Measurements from ENCODE around the gene SPPL2C. TPM values are rescaled to one million over a fixed set of nuclear protein-coding genes. Genes with fewer than 3 reads are reported as not detected.

SPPL2C gene
- total and polyA plus RNA-seq, 2 of the 8 experiments (the other 6 are each of a cell fraction or from before 2014, with no cell fraction given) = not detected

DNA sequence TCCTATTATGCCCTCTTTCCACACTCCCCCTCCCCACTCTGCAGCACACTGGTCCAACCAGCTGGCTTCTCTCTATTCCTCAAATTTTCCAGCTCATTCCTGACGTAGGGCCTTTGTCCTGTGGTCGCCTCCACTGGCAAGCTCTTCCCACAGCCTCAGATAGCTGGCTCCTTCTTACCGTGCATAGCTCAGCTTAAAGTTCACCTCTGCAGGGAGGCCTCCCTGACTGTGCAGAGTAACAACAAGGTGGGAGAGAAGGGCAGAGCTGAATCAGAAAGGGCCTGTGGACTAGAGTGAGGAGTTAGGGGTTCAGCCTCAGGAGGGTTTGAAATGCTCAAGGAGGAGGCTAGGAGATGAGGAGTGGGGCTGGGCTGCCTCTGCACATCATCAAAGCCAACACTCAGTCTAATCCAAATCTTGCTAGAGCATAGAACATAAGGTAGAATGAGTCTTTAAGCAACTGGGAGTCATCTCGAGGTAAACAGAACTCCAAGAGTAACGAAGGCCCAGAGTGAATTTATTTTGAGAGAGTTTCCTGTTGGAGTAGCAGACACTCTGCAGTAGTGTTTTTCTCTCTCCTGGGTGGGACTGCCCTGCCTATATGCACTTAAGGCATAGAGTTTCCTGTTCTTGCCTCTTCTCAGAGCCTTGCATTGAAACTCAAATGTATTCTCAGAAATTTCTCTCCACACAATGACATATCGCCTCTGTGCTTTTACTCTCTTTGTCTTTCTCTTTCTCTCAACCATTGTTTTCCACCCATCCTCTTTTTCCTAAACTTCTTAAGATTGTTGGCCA lies 19.4 kb downstream of the SPPL2C start:
- no peak overlapping the region for H2BK20ac ChIP-seq (ENCODE audit: low read length)
- no peak overlapping the region for H3K9ac ChIP-seq (replicated peaks in 1 of 4; ENCODE audit: extremely low read depth in 1 of 4, low read depth in 3 of 4, low read length in 3 of 4)
- ChIA-PET CTCF (ENCODE audit: partially characterized antibody) (interaction anchor here (1.1 to 4.3 kb wide), 5 partner anchors 9 to 215 kb away, joined by 3 to 23 read pairs (median 3); no protein-coding TSS in a partner anchor), POLR2A (ENCODE audit: partially characterized antibody) (no interaction called here)
- no peak overlapping the region for H3K56ac ChIP-seq (replicated peaks; ENCODE audit: insufficient read length, low read depth, low read length)
- no peak overlapping the region for H2BK12ac ChIP-seq (ENCODE audit: low read depth, low read length)
- no peaks in the 10 kb centered on the region for H4K20me1 ChIP-seq (replicated peaks in 1 of 2; ENCODE audit: control insufficient read depth in 1 of 2, insufficient read depth in 2 of 2, low read length in 2 of 2)
- no peak overlapping the region for H3K4me3 ChIP-seq (ENCODE audit: extremely low read depth in 1 of 4, insufficient read depth in 2 of 4, low read depth in 3 of 4, low read length in 4 of 4)
- no peak overlapping the region for H2BK15ac ChIP-seq (ENCODE audit: low read length)
- no peak overlapping the region for H3K23ac ChIP-seq (ENCODE audit: insufficient read length)
- H3K27ac ChIP-seq (ENCODE audit: low read depth, low read length) = no peak overlapping the region
- no peak overlapping the region for H2BK120ac ChIP-seq (replicated peaks; ENCODE audit: low read depth, low read length)
- H2BK5ac ChIP-seq (ENCODE audit: low read depth, low read length) = no peak overlapping the region
- H3K4me1 ChIP-seq (replicated peaks in 1 of 4; ENCODE audit: control insufficient read depth in 3 of 4, insufficient read depth in 4 of 4, low read length in 3 of 4) = peaks cover 0 to 5% (median 2%) of the 10 kb centered on the region in 4 experiments; a peak in 1 of 7 replicates
- TF ChIP-seq TEAD4 (IDR thresholded peaks at IDR 0.05; ENCODE audit: low read depth, low read length) (no peak), TCF12 (IDR thresholded peaks at IDR 0.05; ENCODE audit: low read depth, low read length) (no peak), CHD2 (IDR thresholded peaks at IDR 0.05; ENCODE audit: low read length) (no peak), ASH2L (IDR thresholded peaks at IDR 0.05; ENCODE audit: low read length) (no peak), SP4 (IDR thresholded peaks at IDR 0.05; ENCODE audit: low read length) (no peak), HDAC2 (IDR thresholded peaks at IDR 0.05; ENCODE audit: borderline replicate concordance in 1 of 2, low read depth in 2 of 2, low read length in 2 of 2) (no peak), GTF2F1 (IDR thresholded peaks at IDR 0.05; ENCODE audit: borderline replicate concordance, low read depth, low read length) (no peak), CTBP2 (IDR thresholded peaks at IDR 0.05; ENCODE audit: borderline replicate concordance, insufficient read depth, insufficient read length, low read length) (no peak), KDM4A (IDR thresholded peaks at IDR 0.05; ENCODE audit: low read depth, low read length, severe bottlenecking) (no peak)
- TF ChIP-seq, protein P1, sequence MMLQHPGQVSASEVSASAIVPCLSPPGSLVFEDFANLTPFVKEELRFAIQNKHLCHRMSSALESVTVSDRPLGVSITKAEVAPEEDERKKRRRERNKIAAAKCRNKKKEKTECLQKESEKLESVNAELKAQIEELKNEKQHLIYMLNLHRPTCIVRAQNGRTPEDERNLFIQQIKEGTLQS (IDR thresholded peaks at IDR 0.05; ENCODE audit: insufficient read depth, low read depth, low read length) = no peak
- no peak for DNase-seq (ENCODE audit: low read depth in 1 of 2, low spot score in 2 of 2)
- H3K27me3 ChIP-seq (replicated peaks in 1 of 4; ENCODE audit: control insufficient read depth in 3 of 4, extremely low read depth in 1 of 4, insufficient read depth in 3 of 4, low read length in 3 of 4) = no peaks in the 10 kb centered on the region; a peak in 2 of 7 replicates
- H3K9me3 ChIP-seq (ENCODE audit: insufficient read depth in 2 of 2, low read depth in 1 of 2, low read length in 1 of 2) = no peaks in the 10 kb centered on the region
- no peak overlapping the region for H3K4ac ChIP-seq (replicated peaks; ENCODE audit: insufficient read length, low read depth, low read length)
- H4K91ac ChIP-seq (replicated peaks; ENCODE audit: insufficient read length, low read length) = no peak overlapping the region
- H2AFZ ChIP-seq (ENCODE audit: low read length) = 0 out of 2 replicates have a peak overlapping the region, but pooled peaks have one; percentile 40
- H3K36me3 ChIP-seq (ENCODE audit: control insufficient read depth in 2 of 4, insufficient read depth in 4 of 4, low read length in 3 of 4) = no peaks in the 10 kb centered on the region; a peak in 1 of 8 replicates
- H3K4me2 ChIP-seq (ENCODE audit: insufficient read depth in 1 of 2, low read depth in 2 of 2, low read length in 2 of 2) = peak overlapping the region in 1 of 2 experiments; percentile 24; a peak in 1 of 4 replicates
- WGBS, 2 experiments (ENCODE audit: extremely low coverage in 1 of 2, insufficient coverage in 1 of 2, insufficient read length in 1 of 2, insufficient replicate concordance in 2 of 2, low coverage in 1 of 2, low lambda C conversion rate in 2 of 2, missing lambda C conversion rate in 1 of 2) = 73% methylated on average over 6 of the region's 6 CpGs; no CpG with 5 or more reads in 1 of the 2 experiments
- H3K14ac ChIP-seq (ENCODE audit: insufficient read length) = no peak overlapping the region
- H2AK5ac ChIP-seq (ENCODE audit: low read depth, low read length) = no peak overlapping the region
- no peak for FAIRE-seq
- H3K79me2 ChIP-seq (ENCODE audit: control insufficient read depth in 1 of 2, insufficient read depth in 2 of 2, low read length in 2 of 2) = no peaks in the 10 kb centered on the region
- H4K8ac ChIP-seq (ENCODE audit: extremely low read depth, insufficient read depth, low read length) = no peak overlapping the region
- H3K18ac ChIP-seq (ENCODE audit: extremely low read depth, low read length) = no peak overlapping the region
- no peak overlapping the region for H4K5ac ChIP-seq (ENCODE audit: insufficient read length, low read depth, low read length)
- H3K79me1 ChIP-seq (ENCODE audit: low read depth, low read length) = no peaks in the 10 kb centered on the region
- 0 out of 2 replicates have a peak, but pooled peaks cover 1% of the 10 kb centered on the region for H3K23me2 ChIP-seq (ENCODE audit: low read depth, low read length)

Data from H1 (cell line).